HepG2 (cell line): ENCODE results near the gene ADAMTSL4. TPM values are rescaled to one million over a fixed set of nuclear protein-coding genes. Genes with fewer than 3 reads are reported as not detected.

Experiments
- ATF2 ChIP-seq: sonication (generic); formaldehyde crosslinking; IDR thresholded peaks from 2 replicates; pipeline ENCODE4 v1.4.0; 2020; ENCODE audit warnings: missing genetic modification reagents
- FOXK2 ChIP-seq: fragments of 450-650 bp; IDR thresholded peaks from 2 replicates; pipeline ENCODE4 v1.6.1; 2016
- GRHL1 ChIP-seq: sonication (generic); formaldehyde crosslinking; conservative IDR thresholded peaks from 2 replicates; pipeline ENCODE4 v1.8.0; 2022; ENCODE audit warnings: missing genetic modification reagents
- IKZF4 ChIP-seq: sonication (generic); formaldehyde crosslinking; IDR thresholded peaks from 2 replicates; pipeline ENCODE4 v1.5.1; 2020; ENCODE audit warnings: borderline replicate concordance, mild to moderate bottlenecking, low read depth, missing genetic modification reagents; ENCODE audit errors: not compliant biosample characterization
- RBM22 ChIP-seq: fragments of 200-400 bp; formaldehyde crosslinking; optimal IDR thresholded peaks from 2 replicates; pipeline ENCODE3; 2017; ENCODE audit warnings: mild to moderate bottlenecking, low read length, moderate library complexity
- RFX3 ChIP-seq: IDR thresholded peaks from 2 replicates; pipeline ENCODE4 v1.6.1; 2016; ENCODE audit warnings: missing biosample characterization, missing genetic modification reagents
- SATB2 ChIP-seq: sonication (generic); formaldehyde crosslinking; IDR thresholded peaks from 2 replicates; pipeline ENCODE4 v1.5.0; 2020; ENCODE audit warnings: missing genetic modification reagents
- SNAPC4 ChIP-seq: sonication (generic); formaldehyde crosslinking; IDR thresholded peaks from 2 replicates; pipeline ENCODE4 v1.4.0; 2020; ENCODE audit warnings: mild to moderate bottlenecking, missing genetic modification reagents
- SOX13 ChIP-seq, 3 experiments: fragments of 450-650 bp in 1 of 3; sonication (generic) in 1 of 3; formaldehyde crosslinking in 1 of 3; IDR thresholded peaks in 2 of 3; conservative IDR thresholded peaks in 1 of 3; 2 replicates each; pipeline versions ENCODE4 v1.5.0 to v1.6.1; 2016 to 2020; ENCODE audit warnings: antibody characterized with exemption in 1 of 3, mild to moderate bottlenecking in 1 of 3, missing compliant biosample characterization in 1 of 3, missing genetic modification reagents in 1 of 3, moderate library complexity in 1 of 3
- SP2 ChIP-seq: sonication (generic); formaldehyde crosslinking; IDR thresholded peaks from 2 replicates; pipeline ENCODE4 v1.5.1; 2020; ENCODE audit warnings: mild to moderate bottlenecking, missing genetic modification reagents
- ZKSCAN8 ChIP-seq: IDR thresholded peaks from 2 replicates; pipeline ENCODE4 v1.6.1; 2016; ENCODE audit warnings: borderline replicate concordance, missing genetic modification reagents, missing compliant biosample characterization
- ZMAT3 ChIP-seq: sonication (generic); formaldehyde crosslinking; conservative IDR thresholded peaks from 2 replicates; pipeline ENCODE4 v1.7.0; 2021; ENCODE audit warnings: missing genetic modification reagents
- ZNF143 ChIP-seq: sonication (generic); formaldehyde crosslinking; IDR thresholded peaks from 2 replicates; pipeline ENCODE4 v1.4.0; 2020; ENCODE audit warnings: missing genetic modification reagents
- ZNF441 ChIP-seq: sonication (generic); formaldehyde crosslinking; IDR thresholded peaks from 2 replicates; pipeline ENCODE4 v1.7.0; 2021; ENCODE audit warnings: missing genetic modification reagents, borderline replicate concordance
- polyA plus RNA-seq, 8 experiments: library from polyadenylated mRNA; depleted of rRNA in 3 of 8; stranded (reverse) in 7 of 8; unstranded in 1 of 8; fragments of >200 nt; fragmentation: Illumina TruSeq in 4 of 8; extraction: Trizol in 4 of 8; gene quantifications; 2 replicates each; pipeline versions ENCODE4 v1.2.1 to v1.2.3, GENCODE V29; 2011 to 2016; ENCODE audit warnings: low read depth in 4 of 8, missing spikeins in 1 of 8, mixed read lengths in 1 of 8; ENCODE audit not compliant: insufficient read depth in 1 of 8
- total RNA-seq, 5 experiments: library from RNA; depleted of rRNA; stranded (reverse); fragments of >200 nt; fragmentation: Illumina TruSeq; extraction: Trizol; gene quantifications; 2 replicates each; pipeline ENCODE4 v1.2.3, GENCODE V29; 2016; ENCODE audit warnings: low read depth in 1 of 5
- TF ChIP-seq, protein P1 (sequence below): sonication (generic); formaldehyde crosslinking; IDR thresholded peaks from 2 replicates; pipeline ENCODE4 v1.4.0; 2020; ENCODE audit warnings: mild to moderate bottlenecking, missing genetic modification reagents

ADAMTSL4 gene
- total and polyA plus RNA-seq, 2 of the 13 experiments (the other 11 are each of a cell fraction or from before 2014, with no cell fraction given) = 3.9 to 16.4 TPM

DNA sequence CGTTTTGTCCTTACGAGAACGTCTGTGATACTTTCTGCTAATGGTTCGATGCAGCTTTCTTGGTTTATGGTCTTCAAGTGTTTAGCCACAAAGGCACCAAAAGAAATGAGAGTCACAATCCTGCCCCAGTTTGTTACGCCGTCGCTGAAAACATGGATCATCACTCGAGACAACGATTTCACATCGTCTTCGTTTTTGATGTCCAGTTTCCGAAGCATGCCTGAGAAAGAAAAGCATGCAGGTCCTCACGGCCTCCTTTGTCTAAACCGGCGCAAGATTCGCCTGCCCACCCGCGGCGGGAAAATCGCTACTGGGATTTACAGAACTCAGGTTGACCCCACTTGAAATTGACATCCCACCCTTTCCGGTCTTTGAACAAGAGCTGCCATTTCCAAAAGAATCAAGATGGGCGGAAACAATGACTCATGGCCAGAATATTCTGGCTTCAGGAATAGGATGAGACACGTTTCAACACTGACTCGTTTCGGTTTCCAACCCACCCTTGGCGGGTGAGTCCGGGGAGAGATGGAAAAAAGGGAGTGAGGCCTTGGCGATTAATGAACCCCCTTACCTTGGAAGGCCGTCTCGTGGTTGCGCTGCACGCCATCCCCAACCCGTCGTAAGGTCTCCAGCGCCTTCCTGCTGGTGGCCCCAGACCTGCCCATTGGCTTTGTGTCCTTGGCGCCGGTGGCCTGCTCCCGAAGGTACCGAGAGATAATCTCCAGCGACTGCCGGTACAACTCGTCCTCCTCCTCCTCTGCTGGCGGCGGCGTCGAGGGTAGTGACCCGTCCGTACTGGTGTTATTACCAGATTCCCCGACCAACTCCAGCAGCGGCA is 29.3 kb downstream of the ADAMTSL4 start (continued):
- TF ChIP-seq GRHL1 (CRISPR knock-in tag) = no peak
- TF ChIP-seq SOX13 (IDR thresholded peaks at IDR 0.05) = no peak
- 0 out of 4 replicates have a peak, but pooled peaks of 1 of the 2 experiments have one; percentile 34 for TF ChIP-seq SOX13 (CRISPR knock-in tag; conservative IDR thresholded peaks at IDR 0.05 in 1 of 2, IDR thresholded peaks at IDR 0.05 in 1 of 2)
- TF ChIP-seq SNAPC4 (CRISPR knock-in tag) = no peak; the same call in 1 of the 2 replicates
- no peak for TF ChIP-seq IKZF4 (CRISPR knock-in tag)
- TF ChIP-seq ZNF143 (CRISPR knock-in tag) = no peak
- TF ChIP-seq ZMAT3 (CRISPR knock-in tag) = 0 out of 2 replicates have a peak, but pooled peaks have one; percentile 1
- TF ChIP-seq SATB2 (CRISPR knock-in tag) = no peak
- 0 out of 2 replicates have a peak, but pooled peaks have one; percentile 16 for TF ChIP-seq ATF2 (CRISPR knock-in tag)
- TF ChIP-seq ZKSCAN8 (CRISPR knock-in tag) = no peak
- TF ChIP-seq, protein P1, sequence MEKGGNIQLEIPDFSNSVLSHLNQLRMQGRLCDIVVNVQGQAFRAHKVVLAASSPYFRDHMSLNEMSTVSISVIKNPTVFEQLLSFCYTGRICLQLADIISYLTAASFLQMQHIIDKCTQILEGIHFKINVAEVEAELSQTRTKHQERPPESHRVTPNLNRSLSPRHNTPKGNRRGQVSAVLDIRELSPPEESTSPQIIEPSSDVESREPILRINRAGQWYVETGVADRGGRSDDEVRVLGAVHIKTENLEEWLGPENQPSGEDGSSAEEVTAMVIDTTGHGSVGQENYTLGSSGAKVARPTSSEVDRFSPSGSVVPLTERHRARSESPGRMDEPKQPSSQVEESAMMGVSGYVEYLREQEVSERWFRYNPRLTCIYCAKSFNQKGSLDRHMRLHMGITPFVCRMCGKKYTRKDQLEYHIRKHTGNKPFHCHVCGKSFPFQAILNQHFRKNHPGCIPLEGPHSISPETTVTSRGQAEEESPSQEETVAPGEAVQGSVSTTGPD = no peak
- TF ChIP-seq RBM22 = peak; percentile 62
- peak; percentile 45 for TF ChIP-seq SP2 (CRISPR knock-in tag)
- no peak for TF ChIP-seq FOXK2
- TF ChIP-seq RFX3 (CRISPR knock-in tag) = no peak
- no peak for TF ChIP-seq ZNF441 (CRISPR knock-in tag)
